Activated CD4-positive, CD25-positive, alpha-beta regulatory T cell (primary cell): ENCODE results near the gene SLC35E4.
A peak's percentile ranks its signal among the peaks of the same experiment; 100 is the strongest.

ENCODE experiments used
- DNase-seq, 4 experiments: peaks; one replicate each; lab custom pipeline; 2025; lab: John Stamatoyannopoulos, UW

The SLC35E4 gene

DNA sequence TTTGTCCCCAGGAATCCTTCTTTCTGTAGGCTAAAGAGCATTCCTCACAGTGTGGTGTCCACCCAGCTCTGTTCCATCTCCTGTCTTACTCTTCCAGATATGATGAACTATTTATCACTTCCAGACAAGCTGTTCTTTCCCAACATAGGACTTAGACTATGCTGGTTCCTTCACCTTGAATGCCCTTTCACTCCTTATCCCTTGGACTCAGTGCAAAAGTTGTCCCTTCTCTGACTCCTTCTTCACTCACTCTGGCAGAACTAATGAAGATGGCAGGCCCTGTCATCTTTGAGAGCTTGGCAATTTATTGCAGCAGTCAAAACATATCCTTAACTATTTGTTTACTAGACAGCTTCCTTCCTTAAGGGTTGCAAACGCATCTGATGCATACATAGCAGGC lies 55.6 kb downstream of the SLC35E4 start:
- DNase-seq = no peak

DNA sequence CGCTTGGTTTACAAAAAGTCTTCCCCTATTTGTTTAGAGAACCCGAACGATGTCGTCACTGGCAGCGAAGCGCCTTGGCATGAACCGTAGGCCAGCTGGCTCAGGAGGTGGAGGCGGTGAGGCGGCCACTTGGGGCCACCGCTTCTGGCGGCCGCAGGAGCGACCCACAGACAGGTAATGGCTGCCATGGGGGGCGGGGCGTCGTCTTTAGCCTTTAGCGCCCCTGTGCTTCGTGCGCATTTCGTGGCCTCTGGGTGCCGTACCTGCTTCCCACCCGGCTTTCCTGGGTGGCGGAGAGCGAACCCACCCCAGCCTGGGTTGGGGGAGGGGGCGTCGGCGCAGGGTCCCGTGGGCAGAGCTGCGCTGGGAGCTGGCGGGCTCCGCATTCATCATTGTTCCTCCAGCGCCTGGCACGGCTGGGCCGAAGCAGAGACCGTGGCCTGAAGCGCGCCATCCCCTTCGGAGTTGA lies 58.6 kb downstream of the SLC35E4 start:
- peak; percentile 10 to 30 (median 18) for DNase-seq

DNA sequence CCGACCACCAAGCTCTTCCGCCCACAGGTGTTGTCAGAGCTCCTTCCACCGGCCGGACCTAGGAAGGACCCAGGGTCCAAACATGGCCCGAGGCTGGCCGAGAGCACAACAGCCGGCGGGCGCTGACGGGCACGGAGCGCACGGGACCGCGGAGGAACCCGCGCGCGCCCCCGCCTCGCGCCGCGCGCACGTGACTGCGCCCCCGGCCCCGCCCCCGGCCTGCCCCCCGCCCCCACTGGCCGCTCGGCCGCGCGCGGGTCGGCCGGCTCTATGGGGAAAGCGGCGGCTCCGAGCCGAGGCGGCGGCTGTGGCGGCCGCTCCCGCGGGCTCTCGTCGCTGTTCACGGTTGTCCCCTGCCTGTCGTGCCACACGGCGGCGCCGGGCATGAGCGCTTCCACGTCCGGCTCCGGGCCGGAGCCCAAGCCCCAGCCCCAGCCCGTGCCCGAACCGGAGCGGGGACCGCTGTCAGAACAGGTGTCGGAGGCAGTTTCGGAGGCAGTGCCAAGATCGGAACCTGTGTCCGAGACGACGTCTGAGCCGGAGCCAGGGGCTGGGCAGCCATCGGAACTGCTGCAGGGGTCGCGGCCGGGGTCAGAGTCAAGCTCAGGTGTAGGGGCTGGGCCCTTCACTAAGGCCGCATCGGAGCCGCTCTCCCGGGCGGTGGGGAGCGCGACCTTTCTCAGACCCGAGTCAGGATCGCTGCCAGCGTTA lies 59.2 kb downstream of the SLC35E4 start, which contains the start of gene OSBP2:
Gene OSBP2 (plus strand): TSS at position 235 of the 711 bp plus-strand sequence. CDS start 36 bp downstream, at position 271.
- DNase-seq = peak in 1 of 4 experiments; percentile 11

DNA sequence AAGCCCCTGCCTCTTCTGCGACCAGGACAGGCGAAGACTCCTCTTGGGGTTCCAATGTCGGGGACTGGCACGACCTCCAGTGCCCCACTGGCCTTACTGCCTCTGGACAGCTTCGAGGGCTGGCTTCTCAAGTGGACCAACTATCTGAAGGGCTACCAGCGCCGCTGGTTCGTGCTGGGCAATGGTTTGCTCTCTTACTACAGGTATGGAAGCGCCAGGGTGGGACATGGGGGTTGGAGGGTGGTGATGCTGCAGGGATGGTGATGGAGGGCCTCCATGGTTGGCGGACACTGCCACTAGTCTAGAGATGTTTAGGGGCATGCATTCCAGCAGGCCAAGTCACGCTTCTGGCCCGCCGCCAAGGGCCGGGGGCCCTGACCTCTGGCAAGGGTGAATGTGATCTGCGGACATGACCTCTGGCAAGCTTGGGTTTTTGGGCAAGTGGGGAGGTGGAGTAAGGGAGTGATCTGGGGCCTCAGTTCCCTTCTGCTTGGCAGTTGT lies 59.8 kb downstream of the SLC35E4 start:
- no peak for DNase-seq

DNA sequence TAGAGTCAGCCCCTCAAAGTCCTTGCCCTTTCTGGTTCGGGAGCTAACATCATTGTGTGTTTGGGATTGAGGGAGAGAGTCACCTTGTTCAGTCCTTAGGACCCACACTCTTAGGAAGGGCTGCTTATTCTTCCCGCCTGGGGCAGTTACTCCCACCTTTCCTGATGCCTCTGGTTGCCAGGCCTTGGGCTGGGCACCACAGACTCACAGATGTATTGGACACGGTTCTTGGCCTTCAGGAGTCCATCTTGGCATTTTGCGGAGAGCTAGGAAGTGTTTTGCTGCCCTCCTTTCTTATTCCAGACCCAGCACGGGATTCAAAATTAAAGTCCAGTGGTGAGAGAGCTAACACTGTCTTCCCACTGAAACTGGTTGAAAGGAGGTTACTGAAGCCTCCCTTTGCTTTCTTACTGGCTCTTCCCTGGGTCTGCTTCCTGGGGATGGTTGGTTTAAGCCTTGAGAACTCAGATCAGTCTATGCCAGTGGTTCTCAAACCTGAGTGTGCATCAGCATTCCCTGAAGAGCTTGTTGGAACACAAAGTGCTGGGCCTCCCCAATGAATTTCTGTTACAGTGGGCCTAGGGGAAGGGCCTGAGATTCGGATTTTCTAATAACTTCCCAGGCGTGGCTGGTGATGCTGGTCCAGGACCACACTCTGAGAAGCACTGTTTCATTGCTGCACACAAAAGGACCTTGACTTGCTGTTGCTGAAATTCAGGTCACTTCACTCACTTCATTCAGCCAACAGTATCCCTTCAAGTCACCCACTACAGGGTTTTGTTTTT lies 60.5 kb downstream of the SLC35E4 start:
- DNase-seq = no peak
